ENCODE measurements around the gene STK11.
"Not testable (repeated sequence)": the region's sequence is repeated elsewhere in the genome, so short reads cannot be mapped to it uniquely, and the experiment has no call there.

Gene STK11

DNA sequence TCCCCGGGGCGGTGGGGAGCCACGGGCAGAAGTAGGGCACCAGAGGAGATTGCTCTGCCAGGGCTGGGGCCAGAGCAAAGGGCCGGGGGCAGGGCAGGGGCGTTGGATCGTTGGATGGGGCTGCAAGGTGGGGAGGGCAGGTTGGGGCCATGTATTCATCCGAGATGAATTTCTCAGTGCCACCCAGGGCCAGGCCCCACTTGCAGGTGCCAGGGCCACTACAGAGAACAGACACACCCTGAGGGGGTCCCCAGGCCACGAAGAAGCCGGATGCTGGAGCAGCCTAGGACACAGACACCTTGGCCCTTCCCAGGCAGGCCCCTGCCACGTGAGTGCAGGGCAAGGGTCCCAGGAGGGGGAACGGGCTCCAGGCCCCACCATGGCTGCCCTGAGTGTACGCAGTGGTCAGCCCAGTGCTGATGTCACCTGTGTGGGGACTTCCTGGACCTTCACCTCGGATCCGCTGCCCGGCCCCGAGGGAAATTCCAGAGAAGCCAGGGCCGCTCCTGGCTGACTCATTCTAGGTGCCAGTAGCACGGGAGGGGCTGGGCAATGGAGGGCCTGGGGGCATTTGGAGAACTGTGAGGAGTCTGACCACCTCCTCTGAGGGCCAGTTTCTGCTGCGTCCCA is 21.9 kb upstream of the STK11 start:
- no peak for DNase-seq (ENCODE audit: low read depth in 1 of 2, low spot score in 1 of 2)
- H3K27me3 ChIP-seq (ENCODE audit: insufficient read depth, poor library complexity, severe bottlenecking) = no peaks in the 10 kb centered on the region
- TF ChIP-seq GABPA (IDR thresholded peaks at IDR 0.05; ENCODE audit: low read depth) (no peak), POLR2AphosphoS5 (IDR thresholded peaks at IDR 0.05; ENCODE audit: low read depth) (no peak), SPI1 (IDR thresholded peaks at IDR 0.05; ENCODE audit: borderline replicate concordance, low read depth) (no peak)
- TF ChIP-seq, protein P1, sequence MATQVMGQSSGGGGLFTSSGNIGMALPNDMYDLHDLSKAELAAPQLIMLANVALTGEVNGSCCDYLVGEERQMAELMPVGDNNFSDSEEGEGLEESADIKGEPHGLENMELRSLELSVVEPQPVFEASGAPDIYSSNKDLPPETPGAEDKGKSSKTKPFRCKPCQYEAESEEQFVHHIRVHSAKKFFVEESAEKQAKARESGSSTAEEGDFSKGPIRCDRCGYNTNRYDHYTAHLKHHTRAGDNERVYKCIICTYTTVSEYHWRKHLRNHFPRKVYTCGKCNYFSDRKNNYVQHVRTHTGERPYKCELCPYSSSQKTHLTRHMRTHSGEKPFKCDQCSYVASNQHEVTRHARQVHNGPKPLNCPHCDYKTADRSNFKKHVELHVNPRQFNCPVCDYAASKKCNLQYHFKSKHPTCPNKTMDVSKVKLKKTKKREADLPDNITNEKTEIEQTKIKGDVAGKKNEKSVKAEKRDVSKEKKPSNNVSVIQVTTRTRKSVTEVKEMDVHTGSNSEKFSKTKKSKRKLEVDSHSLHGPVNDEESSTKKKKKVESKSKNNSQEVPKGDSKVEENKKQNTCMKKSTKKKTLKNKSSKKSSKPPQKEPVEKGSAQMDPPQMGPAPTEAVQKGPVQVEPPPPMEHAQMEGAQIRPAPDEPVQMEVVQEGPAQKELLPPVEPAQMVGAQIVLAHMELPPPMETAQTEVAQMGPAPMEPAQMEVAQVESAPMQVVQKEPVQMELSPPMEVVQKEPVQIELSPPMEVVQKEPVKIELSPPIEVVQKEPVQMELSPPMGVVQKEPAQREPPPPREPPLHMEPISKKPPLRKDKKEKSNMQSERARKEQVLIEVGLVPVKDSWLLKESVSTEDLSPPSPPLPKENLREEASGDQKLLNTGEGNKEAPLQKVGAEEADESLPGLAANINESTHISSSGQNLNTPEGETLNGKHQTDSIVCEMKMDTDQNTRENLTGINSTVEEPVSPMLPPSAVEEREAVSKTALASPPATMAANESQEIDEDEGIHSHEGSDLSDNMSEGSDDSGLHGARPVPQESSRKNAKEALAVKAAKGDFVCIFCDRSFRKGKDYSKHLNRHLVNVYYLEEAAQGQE (IDR thresholded peaks at IDR 0.05; ENCODE audit: insufficient replicate concordance, low read depth) = no peak
- TF ChIP-seq, protein P2, sequence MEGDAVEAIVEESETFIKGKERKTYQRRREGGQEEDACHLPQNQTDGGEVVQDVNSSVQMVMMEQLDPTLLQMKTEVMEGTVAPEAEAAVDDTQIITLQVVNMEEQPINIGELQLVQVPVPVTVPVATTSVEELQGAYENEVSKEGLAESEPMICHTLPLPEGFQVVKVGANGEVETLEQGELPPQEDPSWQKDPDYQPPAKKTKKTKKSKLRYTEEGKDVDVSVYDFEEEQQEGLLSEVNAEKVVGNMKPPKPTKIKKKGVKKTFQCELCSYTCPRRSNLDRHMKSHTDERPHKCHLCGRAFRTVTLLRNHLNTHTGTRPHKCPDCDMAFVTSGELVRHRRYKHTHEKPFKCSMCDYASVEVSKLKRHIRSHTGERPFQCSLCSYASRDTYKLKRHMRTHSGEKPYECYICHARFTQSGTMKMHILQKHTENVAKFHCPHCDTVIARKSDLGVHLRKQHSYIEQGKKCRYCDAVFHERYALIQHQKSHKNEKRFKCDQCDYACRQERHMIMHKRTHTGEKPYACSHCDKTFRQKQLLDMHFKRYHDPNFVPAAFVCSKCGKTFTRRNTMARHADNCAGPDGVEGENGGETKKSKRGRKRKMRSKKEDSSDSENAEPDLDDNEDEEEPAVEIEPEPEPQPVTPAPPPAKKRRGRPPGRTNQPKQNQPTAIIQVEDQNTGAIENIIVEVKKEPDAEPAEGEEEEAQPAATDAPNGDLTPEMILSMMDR (IDR thresholded peaks at IDR 0.05; ENCODE audit: insufficient read depth, low read length) = no peak
- H3K27ac ChIP-seq (replicated peaks) = no peak overlapping the region
- no peak overlapping the region for H3K4me3 ChIP-seq (replicated peaks; ENCODE audit: insufficient read depth, low read length)

DNA sequence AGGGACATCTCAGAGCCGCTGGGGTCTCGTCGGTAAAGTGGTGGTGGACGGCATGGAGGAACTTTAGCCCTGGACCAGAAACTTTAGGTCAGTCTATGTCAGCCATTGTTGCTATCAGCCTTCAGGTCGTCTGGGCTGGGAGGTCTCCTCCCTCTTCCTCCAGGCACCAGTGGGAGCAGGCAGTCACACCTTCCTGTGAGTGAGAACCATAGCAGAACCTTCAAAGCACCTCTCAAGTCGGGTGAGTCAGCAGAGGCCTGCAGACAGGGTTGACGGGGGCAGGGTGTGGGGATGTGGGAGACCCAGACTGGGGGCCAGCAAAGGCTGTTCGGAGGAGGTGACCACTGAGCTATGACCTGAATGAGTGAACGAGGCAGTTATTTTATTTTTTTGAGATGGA is 16.2 kb upstream of the STK11 start:
- Histone ChIP-seq H3K4me3 (replicated peaks; ENCODE audit: insufficient read depth, low read length) (no peak overlapping the region), H3K27ac (replicated peaks) (no peak overlapping the region), H3K27me3 (ENCODE audit: insufficient read depth, poor library complexity, severe bottlenecking) (no peaks in the 10 kb centered on the region)
- DNase-seq (ENCODE audit: low read depth in 1 of 2, low spot score in 1 of 2) = no peak
- no peak for TF ChIP-seq POLR2AphosphoS5 (IDR thresholded peaks at IDR 0.05; ENCODE audit: low read depth)
- TF ChIP-seq SPI1 (IDR thresholded peaks at IDR 0.05; ENCODE audit: borderline replicate concordance, low read depth) = no peak

DNA sequence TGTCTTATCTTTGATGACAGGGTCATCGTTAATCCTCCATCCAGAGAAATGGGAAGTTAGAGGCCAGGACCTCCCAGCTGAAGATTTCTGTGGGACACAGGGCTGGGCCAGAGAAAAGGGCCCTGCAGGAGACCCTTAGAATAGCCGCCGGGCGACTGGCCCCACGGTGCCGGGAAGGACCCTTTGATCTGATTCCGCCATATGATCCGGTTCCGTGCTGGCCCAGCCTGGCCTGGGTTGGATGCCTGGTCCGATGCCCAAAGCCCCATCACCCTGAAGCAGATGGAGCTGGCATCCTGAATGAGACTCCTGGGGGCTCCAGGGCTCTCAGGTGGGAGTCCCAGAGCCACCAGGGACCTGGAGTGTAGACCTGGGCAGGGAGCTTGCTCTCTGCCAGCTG is 6.0 kb upstream of the STK11 start:
- Histone ChIP-seq H3K27ac (replicated peaks) (no peak overlapping the region), H3K4me3 (replicated peaks; ENCODE audit: insufficient read depth, low read length) (no peak overlapping the region), H3K27me3 (ENCODE audit: insufficient read depth, poor library complexity, severe bottlenecking) (no peaks in the 10 kb centered on the region)
- no peak for DNase-seq (ENCODE audit: low read depth in 1 of 2, low spot score in 1 of 2)
- TF ChIP-seq, protein P1 (IDR thresholded peaks at IDR 0.05; ENCODE audit: insufficient replicate concordance, low read depth) = no peak
- TF ChIP-seq GABPA (IDR thresholded peaks at IDR 0.05; ENCODE audit: low read depth) (no peak), POLR2AphosphoS5 (IDR thresholded peaks at IDR 0.05; ENCODE audit: low read depth) (no peak), SPI1 (IDR thresholded peaks at IDR 0.05; ENCODE audit: borderline replicate concordance, low read depth) (no peak)
- TF ChIP-seq, protein P2 (IDR thresholded peaks at IDR 0.05; ENCODE audit: insufficient read depth, low read length) = no peak

DNA sequence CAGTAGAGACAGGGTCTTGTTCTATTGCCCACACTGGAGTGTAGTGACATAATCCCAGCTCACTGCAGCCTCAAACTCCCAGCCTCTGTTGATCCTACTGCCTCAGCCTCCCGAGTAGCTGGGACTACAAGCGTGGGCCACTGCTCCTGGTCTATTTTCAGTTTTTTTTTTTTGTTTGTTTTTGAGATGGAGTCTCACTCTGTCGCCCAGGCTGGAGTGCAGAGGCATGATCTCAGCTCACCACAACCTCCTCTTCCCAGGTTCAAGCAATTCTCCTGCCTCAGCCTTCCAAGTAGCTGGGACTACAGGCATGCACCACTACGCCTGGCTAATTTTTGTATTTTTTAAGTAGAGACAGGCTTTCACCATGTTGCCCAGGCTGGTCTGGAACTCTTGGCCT is 5.0 kb upstream of the STK11 start:
- H3K27me3 ChIP-seq (ENCODE audit: insufficient read depth, poor library complexity, severe bottlenecking); H3K27ac ChIP-seq (replicated peaks); DNase-seq (ENCODE audit: low read depth in 1 of 2, low spot score in 1 of 2); H3K4me3 ChIP-seq (replicated peaks; ENCODE audit: insufficient read depth, low read length): not testable (repeated sequence)

Measured in HL-60 (cell line).